ENCODE measurements around the gene MAP1B.

The MAP1B gene

DNA sequence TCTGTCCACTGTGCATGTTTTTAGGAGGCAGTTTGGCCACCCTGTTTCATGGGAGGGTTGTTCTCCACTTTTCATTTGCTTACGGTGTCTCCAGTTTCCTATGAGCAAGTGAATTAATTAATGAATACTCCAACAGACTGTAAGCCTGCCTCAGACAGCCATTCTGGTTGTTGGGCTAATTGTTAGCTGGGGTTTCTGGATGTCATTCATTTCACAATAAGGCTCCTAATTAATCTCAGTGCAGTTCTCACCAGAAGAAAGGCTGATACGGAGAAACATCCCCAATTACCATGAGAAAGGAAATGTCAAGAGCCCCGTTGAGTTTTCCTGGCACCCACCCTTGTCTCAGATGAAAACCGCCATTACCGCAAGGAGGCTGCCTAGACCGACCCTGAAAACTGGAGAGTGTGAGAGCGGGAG, 75.8 kb downstream of the MAP1B start:
- Histone ChIP-seq H3K36me3 (ENCODE audit: insufficient read depth) (no peaks in the 10 kb centered on the region), H3K4me1 (ENCODE audit: low read depth, poor library complexity, severe bottlenecking) (no peaks in the 10 kb centered on the region), H3K27me3 (ENCODE audit: insufficient read depth, low read depth) (no peaks in the 10 kb centered on the region; the same call in 1 of the 2 replicates), H3K9ac (no peak overlapping the region), H2AFZ (ENCODE audit: low read depth) (no peak overlapping the region), H3K4me2 (no peak overlapping the region), H3K27ac (no peak overlapping the region), H3K79me2 (ENCODE audit: insufficient read depth, low read depth) (no peaks in the 10 kb centered on the region), H4K20me1 (ENCODE audit: insufficient read depth) (no peaks in the 10 kb centered on the region), H3K4me3 (IDR thresholded peaks at IDR 0.05; ENCODE audit: insufficient read depth, low read depth, low read length) (no peak overlapping the region)
- TF ChIP-seq, protein P1, sequence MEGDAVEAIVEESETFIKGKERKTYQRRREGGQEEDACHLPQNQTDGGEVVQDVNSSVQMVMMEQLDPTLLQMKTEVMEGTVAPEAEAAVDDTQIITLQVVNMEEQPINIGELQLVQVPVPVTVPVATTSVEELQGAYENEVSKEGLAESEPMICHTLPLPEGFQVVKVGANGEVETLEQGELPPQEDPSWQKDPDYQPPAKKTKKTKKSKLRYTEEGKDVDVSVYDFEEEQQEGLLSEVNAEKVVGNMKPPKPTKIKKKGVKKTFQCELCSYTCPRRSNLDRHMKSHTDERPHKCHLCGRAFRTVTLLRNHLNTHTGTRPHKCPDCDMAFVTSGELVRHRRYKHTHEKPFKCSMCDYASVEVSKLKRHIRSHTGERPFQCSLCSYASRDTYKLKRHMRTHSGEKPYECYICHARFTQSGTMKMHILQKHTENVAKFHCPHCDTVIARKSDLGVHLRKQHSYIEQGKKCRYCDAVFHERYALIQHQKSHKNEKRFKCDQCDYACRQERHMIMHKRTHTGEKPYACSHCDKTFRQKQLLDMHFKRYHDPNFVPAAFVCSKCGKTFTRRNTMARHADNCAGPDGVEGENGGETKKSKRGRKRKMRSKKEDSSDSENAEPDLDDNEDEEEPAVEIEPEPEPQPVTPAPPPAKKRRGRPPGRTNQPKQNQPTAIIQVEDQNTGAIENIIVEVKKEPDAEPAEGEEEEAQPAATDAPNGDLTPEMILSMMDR (conservative IDR thresholded peaks at IDR 0.05; ENCODE audit: low read depth, low read length): no peak

DNA sequence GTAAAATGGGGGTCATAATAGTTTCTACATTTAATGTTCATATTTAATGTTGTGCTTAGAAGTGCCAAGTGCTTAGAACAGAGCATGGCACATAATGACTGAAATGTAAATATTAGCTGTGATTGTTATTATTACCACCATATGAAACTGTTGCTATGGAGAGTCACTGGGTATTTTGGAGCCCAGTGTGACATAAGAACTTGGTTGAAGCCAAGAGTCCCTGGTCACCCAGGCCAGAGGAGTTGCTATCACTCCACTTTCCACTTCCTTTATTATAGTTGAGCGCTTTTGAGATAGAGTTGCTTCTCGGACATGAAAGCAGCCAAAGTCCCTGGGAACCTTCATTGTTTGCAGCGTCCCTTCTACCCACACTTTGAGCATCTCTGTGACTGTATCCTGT, 77.1 kb downstream of the MAP1B start:
- Histone ChIP-seq H4K20me1 (ENCODE audit: insufficient read depth) (no peaks in the 10 kb centered on the region), H3K4me1 (ENCODE audit: low read depth, poor library complexity, severe bottlenecking) (no peaks in the 10 kb centered on the region), H3K27me3 (ENCODE audit: insufficient read depth, low read depth) (no peaks in the 10 kb centered on the region; the same call in 1 of the 2 replicates), H3K36me3 (ENCODE audit: insufficient read depth) (no peaks in the 10 kb centered on the region), H3K4me2 (no peak overlapping the region), H3K79me2 (ENCODE audit: insufficient read depth, low read depth) (no peaks in the 10 kb centered on the region), H3K9ac (no peak overlapping the region), H3K4me3 (IDR thresholded peaks at IDR 0.05; ENCODE audit: insufficient read depth, low read depth, low read length) (no peak overlapping the region), H3K27ac (no peak overlapping the region), H2AFZ (ENCODE audit: low read depth) (no peak overlapping the region)
- TF ChIP-seq, protein P1 (conservative IDR thresholded peaks at IDR 0.05; ENCODE audit: low read depth, low read length): no peak

DNA sequence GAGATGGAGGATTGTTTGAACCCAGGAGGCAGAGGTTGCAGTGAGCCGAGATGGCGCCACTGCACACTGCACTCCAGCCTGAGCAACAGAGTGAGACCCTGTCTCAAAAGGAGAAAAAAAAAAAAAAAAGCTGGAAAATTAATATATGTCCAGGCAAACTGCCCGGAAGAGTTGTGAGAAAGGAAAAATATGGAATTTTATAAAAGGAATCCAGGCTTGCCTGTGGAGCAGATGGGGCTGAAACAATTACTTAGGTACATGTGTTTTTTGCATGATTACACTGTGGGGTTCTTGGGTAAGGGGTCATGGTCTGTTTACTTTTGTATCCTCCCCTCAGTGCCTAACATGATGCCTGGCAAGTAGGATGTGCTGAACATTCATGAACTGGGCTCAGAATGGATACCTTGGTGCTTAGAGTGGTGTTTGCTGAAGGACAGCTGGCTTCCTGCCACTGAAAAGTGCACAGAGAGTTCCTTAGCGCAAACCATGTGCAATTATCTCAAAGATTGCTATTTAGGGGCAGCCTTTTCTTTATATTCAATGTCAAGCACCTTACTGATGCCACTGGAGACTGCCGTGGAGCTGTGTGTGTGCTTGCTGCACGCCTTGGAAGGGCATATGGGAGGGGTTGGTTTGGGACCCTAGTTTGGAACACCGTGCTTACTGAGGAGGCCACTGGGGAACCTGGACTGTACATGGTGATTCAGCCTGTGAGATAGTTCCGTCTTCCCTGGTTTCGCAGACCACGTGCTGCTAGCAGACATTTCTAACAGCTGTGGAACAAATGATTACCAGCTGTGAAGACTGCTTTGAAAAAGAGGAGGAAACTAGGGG, 78.4 kb downstream of the MAP1B start:
- no peak overlapping the region for H3K4me3 ChIP-seq (IDR thresholded peaks at IDR 0.05; ENCODE audit: insufficient read depth, low read depth, low read length)
- H3K27ac ChIP-seq: no peak overlapping the region
- H3K79me2 ChIP-seq (ENCODE audit: insufficient read depth, low read depth): no peaks in the 10 kb centered on the region
- H3K27me3 ChIP-seq (ENCODE audit: insufficient read depth, low read depth): peaks cover 8% of the 10 kb centered on the region; the same call in 1 of the 2 replicates
- no peaks in the 10 kb centered on the region for H3K36me3 ChIP-seq (ENCODE audit: insufficient read depth)
- TF ChIP-seq, protein P1 (conservative IDR thresholded peaks at IDR 0.05; ENCODE audit: low read depth, low read length): no peak
- no peaks in the 10 kb centered on the region for H4K20me1 ChIP-seq (ENCODE audit: insufficient read depth)
- no peaks in the 10 kb centered on the region for H3K4me1 ChIP-seq (ENCODE audit: low read depth, poor library complexity, severe bottlenecking)
- no peak overlapping the region for H3K4me2 ChIP-seq
- no peak overlapping the region for H2AFZ ChIP-seq (ENCODE audit: low read depth)
- no peak overlapping the region for H3K9ac ChIP-seq

DNA sequence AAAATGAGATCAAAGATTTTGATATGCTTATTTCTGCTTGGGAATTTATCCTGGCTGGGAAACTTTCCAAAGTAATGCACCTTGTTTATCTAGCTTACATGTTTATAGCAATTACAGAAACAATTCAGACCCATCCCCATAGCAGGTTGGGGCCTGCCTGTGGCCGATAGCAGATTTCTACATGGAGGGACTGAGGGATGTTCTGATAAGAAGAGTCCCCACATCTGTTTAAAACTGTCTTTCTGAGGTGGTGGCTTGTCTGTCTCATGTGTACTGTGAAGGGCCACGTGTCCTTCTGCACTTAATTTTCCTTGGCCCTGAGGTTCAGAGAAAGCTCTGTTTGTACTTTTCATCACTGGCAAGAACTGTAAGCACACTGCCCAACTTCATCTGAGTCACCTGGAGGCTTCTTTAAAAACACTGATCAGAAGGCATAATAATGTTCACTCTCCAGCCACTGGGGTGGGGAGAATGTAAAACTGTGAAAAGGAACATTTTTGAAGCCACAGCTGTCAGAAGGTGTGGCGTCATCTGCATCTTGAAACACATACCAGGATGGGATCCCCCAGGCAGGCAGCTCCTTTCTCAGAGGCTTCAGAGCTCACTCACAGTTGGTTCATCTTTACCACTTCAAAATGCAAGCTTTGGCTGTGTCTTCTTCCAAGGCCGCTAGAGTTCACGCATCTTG, 80.3 kb downstream of the MAP1B start:
- Histone ChIP-seq H3K4me1 (ENCODE audit: low read depth, poor library complexity, severe bottlenecking) (no peaks in the 10 kb centered on the region), H3K9ac (no peak overlapping the region), H3K27ac (no peak overlapping the region), H3K4me3 (IDR thresholded peaks at IDR 0.05; ENCODE audit: insufficient read depth, low read depth, low read length) (no peak overlapping the region), H4K20me1 (ENCODE audit: insufficient read depth) (no peaks in the 10 kb centered on the region), H2AFZ (ENCODE audit: low read depth) (no peak overlapping the region), H3K79me2 (ENCODE audit: insufficient read depth, low read depth) (no peaks in the 10 kb centered on the region), H3K4me2 (no peak overlapping the region), H3K36me3 (ENCODE audit: insufficient read depth) (no peaks in the 10 kb centered on the region), H3K27me3 (ENCODE audit: insufficient read depth, low read depth) (peaks cover 27% of the 10 kb centered on the region)
- TF ChIP-seq, protein P1 (conservative IDR thresholded peaks at IDR 0.05; ENCODE audit: low read depth, low read length): no peak
